Osteocyte (in vitro differentiated cells): ENCODE measurements around the gene CATSPERZ. TPM values are rescaled to one million over a fixed set of nuclear protein-coding genes. Genes with fewer than 3 reads are reported as not detected.

ENCODE experiments used
- DNase-seq: peaks from one replicate; pipeline ENCODE4 v3.0.0; 2021; ENCODE audit warnings: mixed read lengths; ENCODE audit not compliant: unreplicated experiment; ENCODE audit errors: extremely low spot score
- H3K27ac Mint-ChIP-seq: one replicate; pipeline ENCODE4 v1.8.0; 2021; ENCODE audit warnings: mild to moderate bottlenecking, mixed read lengths; ENCODE audit not compliant: unreplicated experiment
- H3K27me3 Mint-ChIP-seq: one replicate; pipeline ENCODE4 v1.8.0; 2021; ENCODE audit warnings: mixed read lengths; ENCODE audit not compliant: unreplicated experiment
- H3K36me3 Mint-ChIP-seq: one replicate; pipeline ENCODE4 v1.8.0; 2021; ENCODE audit warnings: mixed read lengths; ENCODE audit not compliant: unreplicated experiment
- H3K4me1 Mint-ChIP-seq: one replicate; pipeline ENCODE4 v1.8.0; 2021; ENCODE audit warnings: mixed read lengths; ENCODE audit not compliant: unreplicated experiment
- H3K4me3 Mint-ChIP-seq: one replicate; pipeline ENCODE4 v1.8.0; 2021; ENCODE audit warnings: mild to moderate bottlenecking, moderate library complexity, mixed read lengths; ENCODE audit not compliant: unreplicated experiment
- H3K9me3 Mint-ChIP-seq: one replicate; pipeline ENCODE4 v1.8.0; 2021; ENCODE audit warnings: mixed read lengths; ENCODE audit not compliant: unreplicated experiment
- CTCF ChIP-seq: fragments of 200-600 bp; sonication (generic); IDR thresholded peaks from 2 replicates; pipeline ENCODE4 v1.5.0; 2021; ENCODE audit warnings: antibody characterized with exemption, mild to moderate bottlenecking, moderate library complexity
- total RNA-seq: library from RNA; stranded (reverse); gene quantifications from 2 replicates; pipeline ENCODE4 v1.2.1, GENCODE V29; 2021

The CATSPERZ gene
- total RNA-seq, 1 donor from 2014 or later, result not detected

- no peak overlapping the region for H3K4me3 Mint-ChIP-seq
Observed at GRCh38 chr11:64348383-64349024, 48.3 kb downstream of the CATSPERZ start.

GRCh38 chr11:64349025-64349387 is 48.8 kb downstream of the CATSPERZ start:
- no peak for TF ChIP-seq CTCF
- DNase-seq, result no peak
- Mint-ChIP-seq H3K27me3 (no peaks in the 10 kb centered on the region), H3K4me3 (no peak overlapping the region), H3K9me3 (no peaks in the 10 kb centered on the region), H3K36me3 (no peaks in the 10 kb centered on the region), H3K27ac (no peak overlapping the region), H3K4me1 (no peaks in the 10 kb centered on the region)

More at GRCh38 chr11:64348383-64349024, 48.3 kb downstream of the CATSPERZ start:
- DNase-seq, result no peak
- H3K36me3 Mint-ChIP-seq, result no peaks in the 10 kb centered on the region
- H3K27ac Mint-ChIP-seq, result no peak overlapping the region
- H3K27me3 Mint-ChIP-seq, result no peaks in the 10 kb centered on the region
- H3K4me1 Mint-ChIP-seq, result no peaks in the 10 kb centered on the region
- no peaks in the 10 kb centered on the region for H3K9me3 Mint-ChIP-seq
- no peak for TF ChIP-seq CTCF

- Mint-ChIP-seq H3K9me3 (no peaks in the 10 kb centered on the region), H3K27me3 (no peaks in the 10 kb centered on the region), H3K27ac (no peak overlapping the region), H3K36me3 (no peaks in the 10 kb centered on the region), H3K4me3 (no peak overlapping the region), H3K4me1 (no peaks in the 10 kb centered on the region)
- DNase-seq, result no peak
- no peak for TF ChIP-seq CTCF
Observed at GRCh38 chr11:64349404-64349803, 49.2 kb downstream of the CATSPERZ start.

- Mint-ChIP-seq H3K4me3 (no peak overlapping the region), H3K27me3 (no peaks in the 10 kb centered on the region), H3K9me3 (no peaks in the 10 kb centered on the region), H3K27ac (no peak overlapping the region), H3K4me1 (peaks cover 9% of the 10 kb centered on the region), H3K36me3 (no peaks in the 10 kb centered on the region)
- TF ChIP-seq CTCF, result no peak
- DNase-seq, result no peak
Observed at GRCh38 chr11:64351136-64351631, 51.0 kb downstream of the CATSPERZ start.

- Mint-ChIP-seq H3K4me1 (peaks cover 9% of the 10 kb centered on the region), H3K27ac (no peak overlapping the region), H3K9me3 (no peaks in the 10 kb centered on the region), H3K27me3 (no peaks in the 10 kb centered on the region), H3K36me3 (no peaks in the 10 kb centered on the region), H3K4me3 (no peak overlapping the region)
- DNase-seq, result no peak
- no peak for TF ChIP-seq CTCF
Observed at GRCh38 chr11:64352099-64352994, 52.2 kb downstream of the CATSPERZ start.
